ENCODE results near the gene CLEC3B.

DNA sequence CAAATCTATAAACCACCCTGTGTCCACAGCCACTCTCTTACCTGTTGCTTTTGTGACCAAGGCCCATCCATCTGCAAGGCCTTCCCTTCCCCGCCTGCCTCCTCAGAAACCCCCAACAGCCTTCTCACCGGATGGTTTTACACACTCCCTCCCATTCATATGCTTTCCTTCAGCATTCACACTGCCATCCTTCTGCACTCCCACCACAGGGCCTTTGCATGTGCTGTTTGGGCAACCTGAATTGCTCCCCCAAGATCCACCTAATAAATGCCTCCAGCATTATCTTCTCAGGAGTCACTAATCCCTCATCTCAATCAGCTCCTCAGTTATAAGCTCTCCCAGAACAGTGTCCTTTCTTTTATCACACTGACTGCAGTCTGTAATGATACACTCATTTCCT, 6.0 kb downstream of the CLEC3B start:
- TF ChIP-seq, protein P1, sequence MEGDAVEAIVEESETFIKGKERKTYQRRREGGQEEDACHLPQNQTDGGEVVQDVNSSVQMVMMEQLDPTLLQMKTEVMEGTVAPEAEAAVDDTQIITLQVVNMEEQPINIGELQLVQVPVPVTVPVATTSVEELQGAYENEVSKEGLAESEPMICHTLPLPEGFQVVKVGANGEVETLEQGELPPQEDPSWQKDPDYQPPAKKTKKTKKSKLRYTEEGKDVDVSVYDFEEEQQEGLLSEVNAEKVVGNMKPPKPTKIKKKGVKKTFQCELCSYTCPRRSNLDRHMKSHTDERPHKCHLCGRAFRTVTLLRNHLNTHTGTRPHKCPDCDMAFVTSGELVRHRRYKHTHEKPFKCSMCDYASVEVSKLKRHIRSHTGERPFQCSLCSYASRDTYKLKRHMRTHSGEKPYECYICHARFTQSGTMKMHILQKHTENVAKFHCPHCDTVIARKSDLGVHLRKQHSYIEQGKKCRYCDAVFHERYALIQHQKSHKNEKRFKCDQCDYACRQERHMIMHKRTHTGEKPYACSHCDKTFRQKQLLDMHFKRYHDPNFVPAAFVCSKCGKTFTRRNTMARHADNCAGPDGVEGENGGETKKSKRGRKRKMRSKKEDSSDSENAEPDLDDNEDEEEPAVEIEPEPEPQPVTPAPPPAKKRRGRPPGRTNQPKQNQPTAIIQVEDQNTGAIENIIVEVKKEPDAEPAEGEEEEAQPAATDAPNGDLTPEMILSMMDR (IDR thresholded peaks at IDR 0.05), result no peak
- TF ChIP-seq POLR2AphosphoS5 (IDR thresholded peaks at IDR 0.05) (no peak), POLR2A (IDR thresholded peaks at IDR 0.05) (no peak)
